IPS-18c (cell line): ENCODE data around the gene BTBD9.

ENCODE experiments used
- H3K4me3 ChIP-seq: 2 replicates; pipeline ENCODE4 v1.7.0; 2013; ENCODE audit warnings: low read depth, mild to moderate bottlenecking, low read length, moderate library complexity; ENCODE audit not compliant: insufficient read depth
- H3K9me3 ChIP-seq: one replicate; pipeline ENCODE4 v1.6.1; 2013; ENCODE audit warnings: mild to moderate bottlenecking, low read length, moderate library complexity; ENCODE audit not compliant: control insufficient read depth, insufficient read depth

The BTBD9 gene

DNA sequence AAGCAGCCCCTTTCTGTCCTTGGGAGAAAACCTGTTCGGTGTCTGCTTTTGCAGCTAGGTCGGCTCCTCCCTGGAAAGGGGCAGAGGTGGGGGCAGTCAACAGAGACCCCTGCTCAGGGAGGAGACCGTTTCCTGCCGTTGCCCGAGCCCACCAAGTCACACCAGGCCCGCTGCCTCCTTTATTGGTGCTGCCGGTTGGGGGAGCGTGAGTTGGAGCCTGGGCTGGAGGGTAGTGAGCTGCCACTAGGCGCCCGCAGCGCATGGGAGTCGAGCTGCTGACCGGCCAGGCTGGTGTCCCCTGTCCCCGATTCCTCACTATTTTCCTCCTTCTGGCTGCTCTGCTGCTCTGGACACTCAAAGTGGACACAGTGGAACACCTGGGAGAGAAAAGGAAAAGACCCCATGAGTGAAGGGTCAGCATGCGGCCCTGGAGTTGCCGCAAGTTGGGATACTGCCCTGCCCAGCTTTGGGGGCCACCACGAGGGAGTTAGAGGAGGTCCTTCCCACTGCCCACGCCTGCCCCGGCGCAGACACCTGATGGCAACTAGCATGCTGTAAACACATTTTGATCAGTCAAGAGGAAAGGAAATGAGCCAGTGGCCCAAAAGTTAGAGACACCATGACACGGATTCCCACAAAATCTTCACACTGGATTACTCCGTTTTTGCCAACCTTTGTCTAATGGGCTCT, 464.8 kb downstream of the BTBD9 start:
- H3K4me3 ChIP-seq: no peak overlapping the region

DNA sequence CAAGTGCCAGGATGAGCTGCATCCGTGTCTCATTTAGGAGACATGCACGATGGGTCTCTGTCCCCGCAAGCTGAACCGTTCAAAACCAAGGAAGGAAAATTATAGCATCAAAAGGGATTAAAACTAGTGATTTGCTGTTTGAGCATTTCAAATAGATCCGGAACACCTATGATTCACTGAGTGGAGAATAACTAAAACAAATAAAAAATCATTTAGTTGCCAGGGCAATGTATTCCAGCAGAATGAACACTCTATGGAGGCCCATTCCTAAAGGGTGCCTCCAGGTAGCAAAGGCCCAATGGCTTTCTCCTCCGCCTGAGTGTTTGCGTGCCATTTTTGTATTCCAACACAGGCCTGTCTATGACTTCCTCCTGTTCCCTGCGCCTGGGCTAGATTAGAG, 465.4 kb downstream of the BTBD9 start:
- Histone ChIP-seq H3K4me3 (no peak overlapping the region), H3K9me3 (no peaks in the 10 kb centered on the region)

More for the DNA sequence above, 464.8 kb downstream of the BTBD9 start:
- no peaks in the 10 kb centered on the region for H3K9me3 ChIP-seq

DNA sequence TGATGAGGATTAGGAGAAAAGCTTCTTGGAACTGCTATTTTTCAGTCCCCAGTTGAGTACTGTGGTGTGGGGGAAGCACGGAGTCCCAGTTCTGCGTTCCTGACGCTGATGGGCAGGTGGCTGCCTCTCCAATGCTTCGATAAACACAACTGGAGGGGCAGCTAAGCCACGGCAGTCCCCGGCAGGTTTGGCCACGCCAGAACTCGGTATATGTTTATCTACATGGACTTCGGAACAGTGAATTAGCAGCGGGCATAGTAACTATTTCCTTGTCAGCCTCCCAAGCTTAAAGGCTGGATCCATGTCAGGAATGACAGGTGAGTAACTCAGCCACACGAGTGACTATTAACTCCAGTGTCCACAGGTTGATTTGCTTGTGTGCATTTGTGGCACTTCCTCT, 465.8 kb downstream of the BTBD9 start:
- no peak overlapping the region for H3K4me3 ChIP-seq
- no peaks in the 10 kb centered on the region for H3K9me3 ChIP-seq

DNA sequence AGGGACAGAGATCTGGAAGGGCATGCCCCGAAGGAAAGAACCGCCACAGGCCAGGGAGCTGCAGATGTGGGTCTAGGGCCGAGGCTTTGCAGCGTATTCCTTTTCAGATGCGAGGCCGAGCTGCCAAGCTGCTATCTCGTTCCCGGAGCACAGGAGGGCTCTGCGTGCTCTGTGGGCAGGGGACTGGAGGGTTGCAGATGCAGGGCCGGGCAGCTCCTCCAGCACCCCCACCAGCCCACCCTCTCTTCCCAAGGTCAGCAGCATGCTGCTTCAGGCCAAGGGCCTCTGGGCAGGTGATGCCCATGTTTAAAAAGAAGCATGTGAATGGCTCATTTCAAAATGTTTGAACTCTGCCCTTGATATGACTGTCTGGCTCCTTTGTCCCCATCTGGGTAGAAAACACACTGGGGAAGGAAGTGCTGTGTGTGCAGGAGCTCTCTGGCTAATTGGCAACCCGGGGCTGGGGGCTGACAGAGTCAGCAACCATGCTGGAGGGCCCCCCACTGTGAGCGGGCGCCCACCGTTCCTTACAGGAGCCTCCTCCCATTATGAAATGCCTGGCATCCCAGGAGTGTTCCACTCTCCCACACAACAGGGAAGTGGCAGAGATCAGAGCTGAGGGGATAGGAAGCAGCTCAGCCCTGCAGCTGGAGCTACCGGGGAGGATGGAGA, 466.9 kb downstream of the BTBD9 start:
- Histone ChIP-seq H3K4me3 (no peak overlapping the region), H3K9me3 (no peaks in the 10 kb centered on the region)

DNA sequence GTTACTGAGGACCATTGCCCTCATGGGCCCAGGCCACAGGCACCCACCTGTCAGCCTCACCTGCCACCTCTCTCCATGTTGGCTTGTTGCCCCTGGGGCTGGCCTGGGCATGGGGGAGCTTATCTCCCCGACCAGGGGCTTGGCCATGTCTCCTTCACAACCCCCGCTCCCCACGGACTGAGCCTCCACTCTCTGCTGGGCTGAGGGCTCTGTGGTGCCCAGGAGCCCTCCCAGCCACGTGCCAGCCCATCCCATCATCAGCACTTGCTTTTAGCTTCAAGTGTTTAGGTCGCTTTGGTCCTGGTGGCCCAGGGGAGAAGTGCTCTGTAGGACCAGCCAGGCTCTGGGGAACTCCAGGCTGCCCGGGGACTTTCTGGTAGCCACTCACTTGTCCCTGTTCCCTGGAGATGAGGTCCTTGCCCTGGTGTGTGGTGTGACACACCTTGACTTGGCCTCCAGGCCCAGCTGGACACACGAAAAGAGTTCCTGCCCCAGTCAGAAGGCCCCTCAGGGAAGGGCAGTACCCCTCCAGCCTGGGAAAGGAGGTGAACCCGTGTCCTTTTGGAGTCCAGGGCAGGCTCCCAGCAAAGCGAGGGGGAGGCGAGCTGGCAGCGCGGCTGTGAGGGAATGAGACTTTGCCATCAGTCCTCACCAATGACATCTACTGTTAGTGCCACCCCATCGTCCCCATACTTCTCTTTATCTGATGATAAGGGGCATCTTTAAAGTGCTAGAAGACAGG, 467.6 kb downstream of the BTBD9 start:
- Histone ChIP-seq H3K4me3 (no peak overlapping the region), H3K9me3 (no peaks in the 10 kb centered on the region)

DNA sequence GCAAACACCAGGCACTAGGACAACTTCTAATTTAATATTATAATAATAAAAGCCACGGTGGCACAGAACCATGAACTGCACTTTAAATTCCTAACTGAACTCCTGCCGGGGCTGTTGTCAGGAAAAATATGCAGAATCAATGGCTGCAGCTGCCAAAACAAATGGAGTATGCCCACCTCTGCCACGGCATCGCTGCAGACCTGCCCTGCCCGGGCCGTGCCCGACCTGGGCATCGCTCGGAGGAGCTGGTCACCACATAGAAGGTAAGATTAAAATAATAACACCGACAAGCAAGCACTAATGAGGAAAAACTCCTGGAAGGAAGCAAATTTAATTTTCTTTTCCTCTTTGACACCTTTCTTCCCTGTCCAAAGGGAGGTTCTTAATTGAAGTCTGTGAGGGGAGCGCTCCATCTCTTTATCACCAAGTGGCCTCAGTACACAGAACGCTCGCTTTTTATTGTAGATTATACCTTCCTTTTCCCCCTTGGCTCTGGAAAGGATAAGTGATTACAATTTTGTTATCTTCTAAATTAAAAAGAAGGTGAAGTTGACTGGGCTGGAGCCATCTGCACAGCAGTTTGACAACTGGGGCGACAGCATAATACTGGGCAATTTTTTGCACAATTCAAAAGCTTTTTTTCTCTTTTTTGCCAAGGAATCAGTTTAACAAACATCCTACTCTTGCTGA, 468.9 kb downstream of the BTBD9 start:
- no peaks in the 10 kb centered on the region for H3K9me3 ChIP-seq
- no peak overlapping the region for H3K4me3 ChIP-seq

DNA sequence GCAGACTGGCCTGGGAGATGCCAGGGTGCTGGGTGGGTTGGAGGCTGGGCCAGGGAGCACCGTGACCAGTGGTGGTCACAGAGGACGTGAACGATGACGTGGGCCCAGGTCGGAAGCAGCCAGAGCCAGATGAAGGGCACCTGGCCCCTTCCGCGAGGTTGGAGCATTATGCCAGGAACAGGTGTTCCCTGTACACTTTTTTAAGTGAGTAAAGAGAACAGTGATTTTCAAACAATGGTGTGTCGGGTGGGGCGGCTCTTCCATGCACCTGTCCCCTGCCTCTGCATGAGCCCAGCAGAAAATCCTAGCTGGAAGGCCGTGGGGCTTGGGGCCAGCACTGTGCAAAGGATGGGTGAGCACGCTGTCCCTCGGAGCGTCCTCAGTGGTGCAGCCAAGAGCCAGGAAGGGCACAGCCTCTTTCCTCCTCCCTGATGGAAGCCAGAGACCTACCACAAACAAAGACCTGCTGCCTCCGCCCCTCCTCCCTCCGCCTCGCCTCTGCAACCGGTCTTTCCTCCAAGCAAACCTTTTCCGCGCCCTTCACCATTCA, 469.7 kb downstream of the BTBD9 start:
- Histone ChIP-seq H3K9me3 (no peaks in the 10 kb centered on the region), H3K4me3 (no peak overlapping the region)

DNA sequence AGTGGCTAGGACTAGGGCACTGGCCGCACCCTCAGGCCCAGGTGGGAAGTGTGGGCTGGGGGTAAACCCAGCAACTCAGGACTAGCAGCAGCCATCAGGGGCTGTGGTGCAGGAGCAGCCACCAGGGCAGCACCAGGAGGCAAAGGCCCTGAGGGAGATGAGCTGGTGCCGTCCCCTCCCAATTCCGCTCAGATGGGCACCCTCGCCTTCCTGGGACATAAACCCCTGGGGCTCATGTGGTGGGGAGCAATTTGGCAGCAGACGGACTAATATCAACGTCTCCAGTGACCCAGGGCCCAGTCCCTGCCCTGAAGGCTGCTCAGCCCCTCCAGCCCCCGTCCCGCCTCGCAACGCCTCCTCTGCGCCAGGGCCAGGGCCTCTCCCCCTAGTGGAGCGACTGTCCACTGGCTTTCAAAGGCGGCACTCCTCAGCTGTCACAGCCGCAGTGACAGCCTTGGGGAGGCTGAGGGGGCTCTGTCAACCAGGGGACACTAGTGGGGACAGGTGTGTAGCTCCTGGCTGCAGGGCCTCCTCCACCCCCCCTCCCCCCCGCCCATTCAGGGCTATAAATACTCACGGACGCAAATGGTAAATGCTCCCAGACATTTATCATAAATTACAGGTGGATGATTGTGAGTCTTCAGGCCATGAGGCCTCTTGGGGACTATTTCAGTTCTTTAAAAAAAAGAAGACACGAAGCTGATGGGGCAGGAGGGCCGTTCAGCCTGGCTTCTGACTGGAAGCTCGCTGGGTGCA, 470.3 kb downstream of the BTBD9 start:
- no peaks in the 10 kb centered on the region for H3K9me3 ChIP-seq
- no peak overlapping the region for H3K4me3 ChIP-seq

DNA sequence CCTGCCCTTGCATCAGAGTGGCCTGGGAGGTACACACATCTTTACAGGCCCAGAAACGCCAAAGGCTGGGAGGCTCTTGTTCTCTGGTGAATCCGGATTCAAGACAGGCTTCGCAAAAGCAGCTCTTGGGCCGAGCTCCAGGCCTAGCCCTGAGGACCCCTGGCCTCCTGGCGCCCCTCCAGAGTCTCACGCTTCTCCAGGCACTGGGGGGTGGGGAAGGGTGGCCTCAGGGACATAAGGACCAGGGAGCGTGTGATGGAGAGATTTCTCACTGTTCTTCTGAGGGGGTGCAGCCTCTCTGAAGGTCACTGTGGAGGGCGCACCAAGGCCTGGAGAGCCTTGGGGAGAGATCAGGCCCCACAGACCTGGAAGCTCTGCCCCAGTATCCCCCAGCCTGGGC, 471.0 kb downstream of the BTBD9 start:
- H3K4me3 ChIP-seq: no peak overlapping the region
- no peaks in the 10 kb centered on the region for H3K9me3 ChIP-seq

DNA sequence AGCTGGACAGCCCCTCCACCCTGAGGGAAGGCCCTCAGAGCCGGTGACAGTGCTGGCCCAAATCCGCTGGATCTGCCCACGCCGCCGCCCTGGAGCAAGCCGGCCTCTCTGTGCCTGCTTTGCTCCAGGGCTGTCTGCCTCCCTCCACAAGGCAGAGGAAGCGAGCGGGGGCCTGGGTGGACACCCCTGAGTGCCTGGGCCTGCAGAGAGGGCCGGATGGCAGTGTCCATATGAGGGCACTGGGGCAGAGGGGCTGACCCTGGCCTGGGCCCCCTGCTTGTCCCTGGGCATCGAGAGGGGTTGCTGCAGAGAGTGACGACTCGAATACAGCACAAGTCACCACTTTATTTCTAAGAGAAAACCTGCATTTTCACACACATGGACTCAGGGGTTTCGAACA, 471.6 kb downstream of the BTBD9 start:
- no peaks in the 10 kb centered on the region for H3K9me3 ChIP-seq
- no peak overlapping the region for H3K4me3 ChIP-seq

DNA sequence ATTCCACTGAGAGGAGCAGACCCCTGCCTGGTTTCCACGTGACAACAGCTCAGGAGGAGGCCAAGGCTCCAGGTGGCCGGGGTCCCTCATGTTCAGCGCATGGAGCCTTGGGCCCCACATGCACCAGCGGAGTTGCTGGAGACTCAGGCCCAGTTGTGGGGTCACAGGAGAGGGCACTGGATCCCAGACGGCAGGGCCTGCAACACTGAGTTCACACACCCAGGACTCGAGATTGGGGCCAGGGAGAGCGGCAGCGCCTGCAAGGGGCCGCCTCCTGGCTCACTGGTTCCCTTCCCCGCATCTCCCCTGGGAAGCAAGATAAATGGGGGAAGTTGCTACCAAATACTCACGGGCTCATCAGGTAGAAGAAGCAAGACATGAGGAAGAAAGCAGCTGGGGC, 472.1 kb downstream of the BTBD9 start:
- Histone ChIP-seq H3K4me3 (no peak overlapping the region), H3K9me3 (no peaks in the 10 kb centered on the region)

DNA sequence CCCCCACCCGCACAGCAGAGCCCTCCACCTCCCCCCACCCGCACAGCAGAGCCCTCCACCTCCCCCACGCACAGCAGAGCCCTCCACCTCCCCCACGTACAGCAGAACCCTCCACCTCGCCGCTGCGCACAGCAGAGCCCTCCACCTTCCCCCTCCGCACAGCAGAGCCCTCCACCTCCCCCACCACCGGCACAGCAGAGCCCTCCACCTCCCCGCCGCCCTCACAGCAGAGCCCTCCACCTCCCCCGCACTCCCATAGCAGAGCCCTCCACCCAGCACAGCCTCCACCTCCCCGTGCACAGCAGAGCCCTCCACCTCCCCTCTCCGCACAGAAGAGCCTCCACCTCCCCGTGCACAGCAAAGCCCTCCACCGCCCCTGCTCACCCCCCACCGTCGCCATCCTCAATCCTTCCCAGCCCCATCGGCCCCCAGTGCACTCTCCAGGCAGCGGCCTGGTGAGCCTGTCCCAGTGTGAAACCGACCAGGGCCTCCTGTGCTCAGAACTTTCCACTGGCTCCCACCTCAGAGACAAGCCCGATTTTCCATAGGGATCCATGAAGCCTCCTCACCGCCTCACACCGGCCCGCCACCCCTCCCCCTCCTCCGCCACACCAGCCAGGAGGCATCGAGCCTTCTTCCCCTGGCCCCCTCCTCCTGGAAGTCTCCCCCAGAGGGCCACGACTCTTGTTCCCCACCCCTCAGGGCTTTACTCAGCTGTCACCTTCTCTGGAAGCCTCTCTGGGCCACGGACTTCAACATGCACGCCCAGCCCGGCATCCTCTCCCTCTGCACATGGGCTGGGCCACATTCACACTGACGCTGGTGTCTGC, 473.1 kb downstream of the BTBD9 start:
- Histone ChIP-seq H3K4me3 (no peak overlapping the region), H3K9me3 (no peaks in the 10 kb centered on the region)

DNA sequence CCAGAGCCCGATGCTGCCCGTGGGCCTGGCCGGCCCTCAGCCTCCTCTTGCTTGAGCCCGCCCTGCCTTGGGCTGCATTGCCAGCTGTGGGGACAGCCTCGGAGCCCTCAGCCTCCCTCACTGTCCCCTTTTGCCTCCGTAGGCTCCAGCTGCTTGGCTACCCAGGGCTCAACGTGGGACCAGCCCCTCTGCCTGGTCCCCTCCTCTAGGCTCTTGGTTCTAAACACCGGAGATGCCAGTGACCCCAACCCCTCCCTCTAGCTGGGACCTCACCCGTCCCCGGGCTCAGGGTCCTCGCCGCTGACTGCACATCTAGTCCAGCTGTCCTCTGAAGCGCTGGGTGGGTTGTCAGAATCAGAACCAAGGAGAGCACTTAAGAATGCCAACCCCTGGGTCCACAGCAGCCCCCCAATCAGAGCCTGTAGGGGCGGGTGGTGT, 475.0 kb downstream of the BTBD9 start:
- Histone ChIP-seq H3K4me3 (no peak overlapping the region), H3K9me3 (no peaks in the 10 kb centered on the region)

DNA sequence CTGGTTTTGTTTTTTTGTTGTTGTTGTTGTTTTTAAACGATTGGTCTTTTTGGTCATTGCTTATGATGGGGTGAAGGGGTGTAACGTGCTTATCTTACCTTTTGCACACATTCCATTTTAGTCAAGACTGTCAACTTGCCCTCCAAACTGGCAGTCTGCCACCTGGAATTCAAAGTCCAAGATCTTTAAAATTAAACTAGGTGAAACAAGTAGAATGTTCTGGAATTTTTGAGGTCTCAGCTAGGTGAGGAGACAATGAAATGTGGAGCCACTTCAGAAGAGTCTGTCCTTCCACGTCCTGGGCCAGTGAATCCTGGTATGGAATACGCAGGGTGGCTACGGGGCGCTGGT, 475.6 kb downstream of the BTBD9 start:
- Histone ChIP-seq H3K9me3 (no peaks in the 10 kb centered on the region), H3K4me3 (no peak overlapping the region)

DNA sequence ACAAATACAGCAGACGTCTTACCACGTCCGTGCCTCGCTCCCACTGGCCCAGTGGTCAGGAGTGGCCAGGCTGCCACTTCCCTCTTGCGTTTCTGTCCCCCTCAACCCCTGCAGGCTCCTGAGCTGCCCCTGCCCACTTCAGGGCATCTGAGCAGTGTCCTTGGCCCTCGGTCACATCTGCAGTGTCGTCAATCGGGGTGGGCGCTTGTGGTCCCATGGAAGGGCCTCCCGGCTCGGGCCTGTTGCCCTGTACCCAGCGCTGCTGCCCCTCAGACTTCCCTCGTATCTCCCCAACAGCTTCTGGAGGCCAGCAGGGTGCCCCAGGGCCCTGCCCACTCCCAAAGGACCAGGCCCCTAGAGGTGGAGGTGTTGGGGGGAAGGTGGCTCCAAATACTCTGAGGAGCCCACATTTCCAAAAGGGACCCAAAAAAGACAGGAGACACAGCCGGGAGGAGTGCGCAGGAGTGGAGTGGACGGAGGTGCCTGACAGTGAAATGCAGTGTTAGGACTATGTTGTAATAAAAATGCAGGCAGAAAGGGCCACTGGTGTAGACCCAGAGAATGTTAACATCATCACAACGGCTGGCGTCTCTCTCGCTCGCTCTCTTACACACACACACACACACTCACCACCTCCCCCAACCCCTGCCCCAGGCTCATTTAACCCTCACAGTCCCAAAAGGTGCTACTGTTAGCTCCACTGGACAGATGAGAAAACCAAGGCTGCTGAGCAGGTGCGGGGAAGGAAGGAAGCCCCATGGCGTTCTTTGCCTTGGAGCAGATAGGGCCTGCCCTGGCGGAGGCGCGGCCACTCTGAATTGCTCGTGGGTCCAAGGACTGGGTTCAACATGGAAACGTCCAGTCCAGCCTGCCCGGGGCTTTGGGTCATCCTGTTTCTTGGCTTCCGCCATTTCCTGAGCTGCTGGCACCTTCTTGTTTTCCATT, 476.3 kb downstream of the BTBD9 start:
- Histone ChIP-seq H3K9me3 (no peaks in the 10 kb centered on the region), H3K4me3 (no peak overlapping the region)
